ENCODE results near the gene PRND.
A peak's percentile ranks its signal among the peaks of the same experiment; 100 is the strongest.

Gene PRND, protein sequence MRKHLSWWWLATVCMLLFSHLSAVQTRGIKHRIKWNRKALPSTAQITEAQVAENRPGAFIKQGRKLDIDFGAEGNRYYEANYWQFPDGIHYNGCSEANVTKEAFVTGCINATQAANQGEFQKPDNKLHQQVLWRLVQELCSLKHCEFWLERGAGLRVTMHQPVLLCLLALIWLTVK

DNA sequence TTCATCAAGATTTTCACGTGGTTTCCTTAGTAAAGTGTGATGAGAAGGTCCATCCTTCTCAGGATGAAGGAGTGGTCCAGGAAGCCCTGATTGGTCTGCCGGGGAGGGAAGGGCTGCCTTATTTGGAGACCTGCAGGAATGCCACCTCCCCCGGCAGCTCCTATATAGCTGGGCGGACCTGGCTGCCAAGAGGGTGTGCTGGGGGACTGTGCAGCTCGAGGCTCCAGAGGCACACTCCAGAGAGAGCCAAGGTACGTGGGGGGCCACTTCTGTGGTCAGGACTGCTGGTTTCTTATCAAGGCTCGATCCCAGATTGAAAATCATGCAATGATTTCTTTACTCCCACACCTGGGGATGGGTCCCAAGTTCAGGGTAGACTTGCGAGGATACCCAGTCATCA, at the start of gene PRND:
TSS of gene PRND (plus strand) at position 191 of the 400 bp plus-strand sequence. CDS start 2,643 bp downstream, outside the sequence.
- H3K4me3 ChIP-seq (ENCODE audit: low read length) = no peak within 1 kb of the TSS

DNA sequence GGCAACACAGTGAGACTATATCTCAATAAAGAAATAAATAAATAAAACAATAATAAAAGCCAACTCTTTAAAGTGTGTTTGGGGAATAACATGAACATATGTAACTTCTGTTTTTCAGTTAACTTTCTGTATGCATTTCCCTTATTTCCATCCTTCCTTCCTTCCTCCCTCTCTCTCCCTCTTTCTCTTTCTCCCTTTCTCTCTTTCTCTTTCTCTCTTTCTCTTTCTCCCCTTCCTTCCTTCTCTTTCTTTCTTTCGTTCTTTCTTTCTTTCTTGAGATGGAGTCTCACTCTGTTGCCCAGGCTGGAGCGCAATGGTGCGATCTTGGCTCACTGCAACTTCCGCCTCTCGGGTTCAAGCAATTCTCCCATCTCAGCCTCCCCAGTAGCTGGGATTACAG, 48.8 kb upstream of the PRND start:
- TF ChIP-seq, protein P1, sequence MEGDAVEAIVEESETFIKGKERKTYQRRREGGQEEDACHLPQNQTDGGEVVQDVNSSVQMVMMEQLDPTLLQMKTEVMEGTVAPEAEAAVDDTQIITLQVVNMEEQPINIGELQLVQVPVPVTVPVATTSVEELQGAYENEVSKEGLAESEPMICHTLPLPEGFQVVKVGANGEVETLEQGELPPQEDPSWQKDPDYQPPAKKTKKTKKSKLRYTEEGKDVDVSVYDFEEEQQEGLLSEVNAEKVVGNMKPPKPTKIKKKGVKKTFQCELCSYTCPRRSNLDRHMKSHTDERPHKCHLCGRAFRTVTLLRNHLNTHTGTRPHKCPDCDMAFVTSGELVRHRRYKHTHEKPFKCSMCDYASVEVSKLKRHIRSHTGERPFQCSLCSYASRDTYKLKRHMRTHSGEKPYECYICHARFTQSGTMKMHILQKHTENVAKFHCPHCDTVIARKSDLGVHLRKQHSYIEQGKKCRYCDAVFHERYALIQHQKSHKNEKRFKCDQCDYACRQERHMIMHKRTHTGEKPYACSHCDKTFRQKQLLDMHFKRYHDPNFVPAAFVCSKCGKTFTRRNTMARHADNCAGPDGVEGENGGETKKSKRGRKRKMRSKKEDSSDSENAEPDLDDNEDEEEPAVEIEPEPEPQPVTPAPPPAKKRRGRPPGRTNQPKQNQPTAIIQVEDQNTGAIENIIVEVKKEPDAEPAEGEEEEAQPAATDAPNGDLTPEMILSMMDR (IDR thresholded peaks at IDR 0.05; ENCODE audit: insufficient read depth, low read depth, low read length, missing control alignments) = no peak
- no peak overlapping the region for H3K4me3 ChIP-seq (ENCODE audit: low read length)
- DNase-seq (ENCODE audit: low read depth) = no peak

More for the DNA sequence above, at the start of gene PRND:
- TF ChIP-seq, protein P1 (IDR thresholded peaks at IDR 0.05; ENCODE audit: insufficient read depth, low read depth, low read length, missing control alignments) = no peak
- DNase-seq (ENCODE audit: low read depth) = no peak

DNA sequence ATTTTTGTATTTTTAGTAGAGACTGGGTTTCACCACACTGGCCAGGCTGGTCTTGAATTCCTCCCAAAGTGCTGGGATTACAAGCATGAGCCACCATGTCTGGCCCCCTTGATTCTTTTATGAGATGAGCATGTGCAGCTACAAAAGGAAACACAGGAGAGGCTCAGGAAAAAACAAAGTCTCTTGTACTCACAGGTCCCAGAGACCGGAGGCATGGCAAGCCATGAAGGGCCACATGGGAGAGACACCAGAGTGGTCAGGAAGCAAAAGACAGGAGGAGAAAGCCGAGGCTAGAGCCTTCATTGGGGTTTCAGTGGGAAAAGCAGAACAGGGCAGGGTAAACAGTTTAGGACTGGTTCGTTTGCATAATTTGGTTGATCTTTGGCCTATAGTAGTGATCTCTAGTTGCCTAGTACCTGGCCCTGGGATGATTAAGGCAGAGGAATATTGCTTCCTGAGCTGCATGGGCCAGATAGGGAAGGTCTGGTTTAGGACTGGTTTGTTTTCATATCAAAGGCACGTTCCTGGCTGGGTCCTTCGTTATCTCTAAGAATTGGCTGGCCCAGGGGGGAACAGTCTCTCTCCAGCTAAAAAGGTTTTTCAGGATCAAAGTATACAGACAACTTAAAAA, 48.2 kb upstream of the PRND start:
- TF ChIP-seq, protein P1 (IDR thresholded peaks at IDR 0.05; ENCODE audit: insufficient read depth, low read depth, low read length, missing control alignments) = no peak
- no peak overlapping the region for H3K4me3 ChIP-seq (ENCODE audit: low read length)
- no peak for DNase-seq (ENCODE audit: low read depth)

DNA sequence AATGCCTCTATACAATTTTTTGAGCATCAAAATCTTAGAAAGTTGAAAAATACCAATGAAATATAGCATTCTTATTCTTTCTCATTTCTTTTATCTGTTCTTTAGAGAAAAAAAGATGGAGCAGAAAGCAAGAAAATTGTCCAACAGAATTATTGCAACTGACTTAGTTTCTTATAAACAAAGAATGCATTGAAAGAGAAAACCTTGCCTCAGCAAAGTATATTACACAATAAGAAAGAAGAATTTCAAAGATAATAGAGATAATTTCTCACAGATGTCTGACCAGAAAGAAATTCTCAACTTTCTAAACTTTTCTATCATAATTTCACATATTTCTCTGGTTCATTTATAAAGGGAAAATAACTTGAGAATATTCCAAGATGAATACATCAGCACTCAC, 47.0 kb upstream of the PRND start:
- TF ChIP-seq, protein P1 (IDR thresholded peaks at IDR 0.05; ENCODE audit: insufficient read depth, low read depth, low read length, missing control alignments) = no peak
- DNase-seq (ENCODE audit: low read depth) = no peak
- H3K4me3 ChIP-seq (ENCODE audit: low read length) = no peak overlapping the region

DNA sequence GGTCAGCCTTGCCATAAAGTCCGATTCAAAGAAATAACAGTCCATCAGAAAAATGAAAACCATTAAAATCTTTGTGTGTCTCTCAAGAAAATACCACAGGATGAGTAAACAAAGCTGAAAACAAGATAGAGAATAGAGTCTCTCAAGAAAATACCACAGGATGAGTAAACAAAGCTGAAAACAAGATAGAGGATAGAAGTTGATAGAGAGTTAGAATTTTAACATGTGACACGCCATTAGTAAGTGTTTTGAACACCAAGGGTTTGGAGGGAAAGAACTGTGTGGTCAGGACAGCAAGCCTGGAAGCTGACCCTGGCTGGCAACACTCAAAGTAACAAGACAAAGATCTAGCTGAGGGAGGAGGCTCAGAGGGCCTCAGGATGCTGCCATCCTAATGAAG, 43.9 kb upstream of the PRND start:
- DNase-seq (ENCODE audit: low read depth) = no peak
- TF ChIP-seq, protein P1 (IDR thresholded peaks at IDR 0.05; ENCODE audit: insufficient read depth, low read depth, low read length, missing control alignments) = no peak
- no peak overlapping the region for H3K4me3 ChIP-seq (ENCODE audit: low read length)

DNA sequence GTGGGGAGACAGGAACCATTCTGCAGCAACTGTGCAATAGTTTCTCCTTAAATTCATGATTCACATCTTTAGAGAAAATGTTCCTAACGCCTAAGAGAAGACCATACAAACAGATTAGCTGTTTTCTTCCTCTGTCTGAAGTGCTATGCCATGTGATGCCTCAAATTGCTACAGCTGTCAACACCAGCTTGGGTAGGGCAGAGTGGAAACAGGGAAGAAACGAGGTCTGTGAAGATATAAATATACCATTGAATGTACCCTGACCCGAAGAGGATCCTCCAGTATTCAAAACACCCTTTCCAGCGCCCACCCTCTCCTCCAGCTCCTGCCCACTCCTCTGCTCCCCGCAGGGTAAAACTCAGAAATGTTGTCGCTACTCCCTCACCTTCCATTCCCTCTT, 40.3 kb upstream of the PRND start:
- no peak overlapping the region for H3K4me3 ChIP-seq (ENCODE audit: low read length)
- TF ChIP-seq, protein P1 (IDR thresholded peaks at IDR 0.05; ENCODE audit: insufficient read depth, low read depth, low read length, missing control alignments) = no peak
- DNase-seq (ENCODE audit: low read depth) = peak; percentile 68

DNA sequence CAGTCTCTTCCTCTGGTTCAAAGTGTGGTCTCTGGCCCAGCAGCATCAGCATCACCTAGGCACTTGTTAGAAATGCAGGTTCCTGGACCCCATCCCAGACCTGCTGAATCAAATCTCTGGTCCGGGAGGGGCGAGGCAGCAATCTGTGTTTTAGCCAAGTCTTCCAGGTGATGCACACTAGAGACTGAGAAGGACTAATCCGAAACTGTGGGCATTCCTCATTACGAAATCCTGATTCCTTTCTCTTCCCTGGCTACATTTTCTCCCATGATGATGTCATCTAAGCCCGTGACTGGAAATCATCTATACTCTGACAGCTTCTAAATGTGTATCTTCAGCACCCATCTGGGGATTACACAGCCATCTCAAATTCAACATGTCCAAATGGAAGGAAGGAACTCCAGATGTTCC, 39.7 kb upstream of the PRND start:
- DNase-seq (ENCODE audit: low read depth) = peak; percentile 98
- H3K4me3 ChIP-seq (ENCODE audit: low read length) = no peak overlapping the region
- TF ChIP-seq, protein P1 (IDR thresholded peaks at IDR 0.05; ENCODE audit: insufficient read depth, low read depth, low read length, missing control alignments) = no peak

Measured in epithelial cell of esophagus (primary cell).